HEK293T (cell line): ENCODE data around the gene SLC41A3.
A peak's percentile ranks its signal among the peaks of the same experiment; 100 is the strongest.
"Not testable (repeated sequence)": the region's sequence is repeated elsewhere in the genome, so short reads cannot be mapped to it uniquely, and the experiment has no call there.

Experiments used
- CTCF ChIA-PET: fragments of 350-600 bp; formaldehyde crosslinking; extraction: SDS; loops from one replicate; lab custom pipeline; 2021; ENCODE audit warnings: antibody characterized with exemption, inconsistent platforms; lab: Yijun Ruan, JAX
- POLR2A ChIA-PET: fragments of 350-600 bp; formaldehyde crosslinking; extraction: SDS; loops from one replicate; lab custom pipeline; 2020; ENCODE audit warnings: antibody characterized with exemption, inconsistent platforms; lab: Yijun Ruan, JAX
- DNase-seq: peaks from one replicate; pipeline ENCODE4 v3.0.0; 2012; ENCODE audit warnings: mixed read lengths; ENCODE audit errors: extremely low spot score
- ARNT ChIP-seq: fragments of 450-650 bp; IDR thresholded peaks from 2 replicates; pipeline ENCODE4 v1.6.1; 2017; ENCODE audit warnings: mild to moderate bottlenecking
- BHLHE40 ChIP-seq: fragments of 450-650 bp; IDR thresholded peaks from 2 replicates; pipeline ENCODE4 v1.6.1; 2016; ENCODE audit warnings: mild to moderate bottlenecking, moderate library complexity, borderline replicate concordance
- CTBP1 ChIP-seq: fragments of 450-650 bp; IDR thresholded peaks from 2 replicates; pipeline ENCODE4 v1.6.1; 2016; ENCODE audit warnings: borderline replicate concordance
- ELF4 ChIP-seq: fragments of 450-650 bp; IDR thresholded peaks from 2 replicates; pipeline ENCODE4 v1.6.1; 2017; ENCODE audit warnings: antibody characterized with exemption
- FOXA1 ChIP-seq: fragments of 450-650 bp; IDR thresholded peaks from 2 replicates; pipeline ENCODE4 v1.6.1; 2016; ENCODE audit warnings: mild to moderate bottlenecking
- FOXK2 ChIP-seq: fragments of 450-650 bp; IDR thresholded peaks from 2 replicates; pipeline ENCODE4 v1.6.1; 2016; ENCODE audit warnings: mild to moderate bottlenecking
- FOXM1 ChIP-seq: fragments of 450-650 bp; IDR thresholded peaks from 2 replicates; pipeline ENCODE4 v1.6.1; 2017; ENCODE audit warnings: mild to moderate bottlenecking, borderline replicate concordance
- HDGF ChIP-seq: fragments of 450-650 bp; IDR thresholded peaks from 2 replicates; pipeline ENCODE4 v1.6.1; 2017; ENCODE audit warnings: antibody characterized with exemption, borderline replicate concordance
- L3MBTL2 ChIP-seq: fragments of 450-650 bp; conservative IDR thresholded peaks from 2 replicates; pipeline ENCODE4 v1.6.1; 2016; ENCODE audit warnings: mild to moderate bottlenecking
- LEF1 ChIP-seq: fragments of 450-650 bp; IDR thresholded peaks from 2 replicates; pipeline ENCODE4 v1.6.1; 2017; ENCODE audit warnings: mild to moderate bottlenecking, borderline replicate concordance
- NFRKB ChIP-seq: fragments of 450-650 bp; IDR thresholded peaks from 2 replicates; pipeline ENCODE4 v1.6.1; 2016; ENCODE audit warnings: mild to moderate bottlenecking, moderate library complexity
- PKNOX1 ChIP-seq: fragments of 450-650 bp; IDR thresholded peaks from 2 replicates; pipeline ENCODE4 v1.6.1; 2016
- SP1 ChIP-seq: fragments of 450-650 bp; IDR thresholded peaks from 2 replicates; pipeline ENCODE4 v1.6.1; 2017
- SUZ12 ChIP-seq: fragments of 450-650 bp; IDR thresholded peaks from 2 replicates; pipeline ENCODE4 v1.6.1; 2016; ENCODE audit warnings: mild to moderate bottlenecking
- TARDBP ChIP-seq: fragments of 450-650 bp; IDR thresholded peaks from 2 replicates; pipeline ENCODE4 v1.6.1; 2016
- ZNF384 ChIP-seq: fragments of 450-650 bp; IDR thresholded peaks from 2 replicates; pipeline ENCODE4 v1.6.1; 2016

Gene SLC41A3

GRCh38 chr3:126102530-126102951, 18.6 kb upstream of the SLC41A3 start:
- CTCF ChIA-PET: interaction anchor here (0.7 to 1.4 kb wide), 2 partner anchors 31 to 32 kb away, joined by 3 to 4 read pairs; no protein-coding TSS in a partner anchor
- POLR2A ChIA-PET: interaction anchor here (1.2 kb wide), 1 partner anchor 18 kb away, joined by 4 read pairs; the partner anchor contains the start of gene SLC41A3
- TF ChIP-seq ELF4: no peak
- TF ChIP-seq L3MBTL2: no peak
- TF ChIP-seq LEF1: no peak
- no peak for TF ChIP-seq TARDBP
- TF ChIP-seq FOXM1: no peak
- TF ChIP-seq BHLHE40: no peak
- TF ChIP-seq ARNT: no peak
- TF ChIP-seq SUZ12: no peak
- DNase-seq: no peak

GRCh38 chr3:126102011-126102410, 18.1 kb upstream of the SLC41A3 start:
- POLR2A ChIA-PET: interaction anchor here (1.2 kb wide), 1 partner anchor 18 kb away, joined by 4 read pairs; the partner anchor contains the start of gene SLC41A3
- TF ChIP-seq SP1 (no peak), CTBP1 (no peak), HDGF (no peak), ZNF384 (no peak)
- CTCF ChIA-PET: no interaction called here
- DNase-seq: no peak

GRCh38 chr3:126101521-126101982, 17.6 kb upstream of the SLC41A3 start:
- no peak for TF ChIP-seq FOXM1
- no peak for TF ChIP-seq SUZ12
- TF ChIP-seq NFRKB: no peak
- TF ChIP-seq BHLHE40: no peak
- no peak for TF ChIP-seq FOXA1
- TF ChIP-seq CTBP1: no peak
- no peak for TF ChIP-seq HDGF
- TF ChIP-seq ELF4: no peak
- TF ChIP-seq ARNT: no peak
- no peak for DNase-seq
- CTCF ChIA-PET: no interaction called here
- POLR2A ChIA-PET: no interaction called here

GRCh38 chr3:126100634-126101301, 16.8 kb upstream of the SLC41A3 start:
- peak; percentile 6 for DNase-seq
- CTCF ChIA-PET: interaction anchor here (0.6 kb wide), 1 partner anchor 51 kb away, joined by 3 read pairs; no protein-coding TSS in a partner anchor
- TF ChIP-seq ZNF384 (no peak), ARNT (no peak), FOXA1 (no peak), HDGF (no peak), SP1 (no peak), FOXK2 (no peak), BHLHE40 (no peak)
- POLR2A ChIA-PET: interaction anchor here (1.1 kb wide), 1 partner anchor 17 kb away, joined by 3 read pairs; the partner anchor contains the start of gene SLC41A3

GRCh38 chr3:126100269-126100633, 16.3 kb upstream of the SLC41A3 start:
- peak; percentile 3 for DNase-seq
- POLR2A ChIA-PET: interaction anchor here (1.1 kb wide), 1 partner anchor 16 kb away, joined by 3 read pairs; the partner anchor contains the start of gene SLC41A3
- CTCF ChIA-PET: interaction anchor here (0.6 kb wide), 1 partner anchor 51 kb away, joined by 3 read pairs; no protein-coding TSS in a partner anchor
- TF ChIP-seq PKNOX1 (no peak), ARNT (no peak), TARDBP (no peak), ELF4 (no peak), FOXM1 (no peak), NFRKB (no peak), BHLHE40 (no peak)

- peak; percentile 19 for DNase-seq
- TF ChIP-seq SP1 (no peak), PKNOX1 (peak; percentile 83)
- POLR2A ChIA-PET: no interaction called here
- CTCF ChIA-PET: no interaction called here
Observed at GRCh38 chr3:126098391-126098858, 14.5 kb upstream of the SLC41A3 start.

GRCh38 chr3:126097801-126098200, 13.9 kb upstream of the SLC41A3 start:
- TF ChIP-seq SUZ12: no peak
- TF ChIP-seq BHLHE40: no peak
- TF ChIP-seq FOXA1: no peak
- TF ChIP-seq ARNT: no peak
- TF ChIP-seq NFRKB: no peak
- no peak for TF ChIP-seq CTBP1
- no peak for TF ChIP-seq L3MBTL2
- no peak for TF ChIP-seq LEF1
- TF ChIP-seq FOXK2: no peak
- TF ChIP-seq ZNF384: no peak
- TF ChIP-seq PKNOX1: no peak
- TF ChIP-seq ELF4: no peak
- TF ChIP-seq TARDBP: no peak
- no peak for TF ChIP-seq SP1
- no peak for TF ChIP-seq FOXM1
- ChIA-PET POLR2A (no interaction called here), CTCF (no interaction called here)
- no peak for DNase-seq

GRCh38 chr3:126096274-126096673, 12.3 kb upstream of the SLC41A3 start:
- POLR2A ChIA-PET, CTCF ChIA-PET, DNase-seq: not testable (repeated sequence)

GRCh38 chr3:126092128-126092527, 8.2 kb upstream of the SLC41A3 start:
- CTCF ChIA-PET, DNase-seq, POLR2A ChIA-PET: not testable (repeated sequence)
